Stimulated activated CD4-positive, alpha-beta T cell treated with anti-CD3 and anti-CD28 coated beads, Interleukin-12 subunit alpha, Interleukin-12 subunit beta, amount 100 ng/mL, for 24 hours (primary cell): ENCODE measurements around the gene CCDC71L.

Experiments used
- DNase-seq, 2 experiments: peaks; one replicate each; pipeline ENCODE4 v3.0.0-alpha.2; 2020; ENCODE audit warnings: low read depth in 2 of 2

Gene CCDC71L

DNA sequence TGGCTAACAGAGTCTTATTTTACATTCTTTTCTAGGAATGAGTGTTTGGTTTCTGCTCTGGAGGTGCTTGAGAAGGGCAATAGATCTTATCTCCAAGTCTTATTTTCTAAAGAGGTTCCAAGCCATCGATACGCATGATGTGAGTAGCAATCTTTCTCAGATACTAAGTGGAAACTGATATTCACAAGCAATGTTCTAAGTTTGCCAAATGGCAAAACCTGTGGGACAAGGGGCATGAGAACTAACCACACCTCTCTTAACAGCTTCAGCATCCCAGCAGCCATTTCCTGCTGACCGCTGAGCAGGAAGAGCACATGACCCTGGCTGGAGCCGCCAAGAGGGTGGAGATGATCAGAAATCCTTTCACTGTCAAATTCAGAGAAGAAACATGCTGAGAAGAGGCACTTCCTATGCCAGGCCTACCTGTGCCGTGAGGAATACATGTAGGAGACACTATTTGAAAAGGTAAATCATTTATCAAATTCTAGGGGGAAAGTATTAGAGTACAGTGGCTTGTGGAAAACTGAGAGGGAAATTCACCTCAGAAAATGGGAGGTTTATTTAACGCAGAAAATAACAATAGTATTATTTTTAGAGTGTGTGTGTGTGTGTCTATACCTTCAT is 35.2 kb downstream of the CCDC71L start:
- no peak for DNase-seq

DNA sequence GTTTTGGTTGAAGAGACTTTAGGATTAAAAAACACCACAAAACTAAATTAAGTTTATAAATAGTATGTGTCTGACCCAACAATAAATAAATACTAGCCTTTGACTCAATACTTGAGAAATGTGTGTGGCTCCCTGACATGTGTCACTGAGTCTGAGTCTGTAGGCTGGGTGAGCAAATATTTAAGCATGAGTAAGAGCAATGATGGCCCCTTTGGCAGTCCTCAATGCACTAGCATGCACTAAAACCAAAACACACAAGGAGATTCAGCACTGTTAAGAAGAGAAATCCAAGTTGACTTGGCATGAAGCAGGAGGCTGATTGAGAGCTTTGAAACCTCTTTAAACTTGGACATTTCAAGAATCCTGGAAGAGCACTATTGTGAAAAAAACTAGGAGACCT is 37.1 kb downstream of the CCDC71L start:
- DNase-seq, result no peak

DNA sequence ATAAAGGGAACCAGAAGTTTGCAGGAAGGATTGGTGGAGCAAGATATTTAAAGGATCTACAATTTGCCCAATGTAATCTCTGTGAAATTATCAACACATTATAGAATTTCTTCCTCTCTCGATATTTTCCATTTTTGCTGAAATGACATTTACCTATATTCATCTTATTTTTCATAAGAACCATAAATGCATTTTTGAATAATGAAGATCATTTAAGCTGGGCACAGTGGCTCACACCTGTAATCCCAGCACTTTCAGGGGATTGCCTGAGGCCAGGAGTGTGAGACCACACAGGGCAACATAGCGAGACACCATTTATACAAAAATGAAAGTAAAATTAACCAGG is 37.7 kb downstream of the CCDC71L start:
- DNase-seq, result no peak

DNA sequence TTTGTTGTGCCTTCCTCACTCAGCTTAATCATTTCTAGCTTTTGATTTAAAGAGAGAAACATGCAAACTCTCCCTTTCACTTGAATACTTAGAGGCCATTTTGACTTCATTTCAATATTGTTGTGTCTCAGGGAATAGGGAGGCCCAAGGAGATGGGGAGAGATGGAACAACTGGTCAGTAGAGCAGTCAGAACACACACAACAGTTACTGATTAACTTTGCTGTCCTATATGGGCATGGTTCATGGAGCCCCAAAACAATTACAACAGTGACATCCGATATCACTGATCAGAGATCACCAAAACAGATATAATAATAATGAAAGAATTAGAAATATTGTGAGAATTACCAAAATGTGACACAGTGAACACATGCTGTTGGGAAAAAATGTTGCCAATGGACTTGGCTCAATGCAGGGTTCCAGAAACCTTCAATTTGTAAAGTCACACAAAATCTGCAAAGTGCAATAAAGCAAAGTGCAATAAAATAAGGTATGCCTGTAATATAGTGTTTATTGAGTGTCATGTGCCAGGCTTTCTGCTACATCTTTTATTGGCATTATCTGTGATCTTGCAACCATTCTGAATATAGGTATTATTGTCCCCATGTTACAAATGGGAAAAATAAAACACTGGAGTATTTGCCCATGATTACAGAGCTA is 38.2 kb downstream of the CCDC71L start:
- DNase-seq, result no peak

DNA sequence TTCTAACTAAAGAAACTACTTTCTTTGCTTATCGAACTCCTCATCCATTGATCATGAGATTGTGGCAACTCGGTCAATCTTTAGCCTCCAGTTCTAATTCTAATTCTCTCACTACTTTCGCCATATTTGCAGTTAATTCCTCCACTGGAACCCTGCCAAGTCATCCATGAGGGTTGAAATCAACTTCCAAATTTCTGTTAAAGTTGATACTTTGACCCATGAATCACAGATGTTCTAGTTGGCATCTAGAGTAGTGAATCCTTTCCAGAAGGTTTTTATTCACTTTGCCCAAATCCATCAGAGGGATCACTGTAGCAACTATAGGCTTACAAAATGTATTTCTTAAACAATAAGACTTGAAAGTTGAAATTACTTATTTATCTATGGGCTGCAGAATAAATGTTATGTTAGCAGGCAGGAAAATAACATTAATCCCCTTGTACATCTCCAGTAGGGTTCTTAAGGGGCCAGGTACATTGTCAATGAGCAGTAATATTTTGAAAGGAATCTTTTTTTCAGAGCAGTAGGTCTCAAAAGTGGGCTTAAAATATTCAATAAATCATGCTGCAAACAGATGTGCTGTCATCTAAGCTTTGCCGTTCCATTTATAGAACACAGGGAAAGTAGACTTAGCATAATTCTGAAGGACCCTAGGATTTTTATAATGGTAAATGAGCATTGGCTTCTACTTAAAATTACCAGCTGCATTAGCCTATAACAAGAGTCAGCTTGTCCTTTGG is 39.4 kb downstream of the CCDC71L start:
- DNase-seq, result no peak

DNA sequence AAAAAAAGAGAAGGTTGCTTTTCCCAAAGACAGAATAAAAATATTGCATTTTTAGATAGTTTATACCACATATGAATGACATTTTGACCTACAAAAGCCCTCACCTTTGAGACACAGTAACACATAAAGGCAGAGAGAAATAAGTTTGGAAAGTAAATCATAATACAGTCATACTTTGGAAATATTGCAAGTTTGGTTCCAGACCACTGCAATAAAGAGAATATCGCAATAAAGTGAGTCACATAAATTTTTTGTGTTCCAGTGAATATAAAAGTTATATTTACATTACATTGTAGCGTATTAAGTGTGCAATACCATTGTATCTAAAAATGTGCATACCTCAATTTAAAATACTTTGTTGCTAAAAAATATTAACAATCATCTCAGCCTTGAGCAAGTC is 40.3 kb downstream of the CCDC71L start:
- no peak for DNase-seq

DNA sequence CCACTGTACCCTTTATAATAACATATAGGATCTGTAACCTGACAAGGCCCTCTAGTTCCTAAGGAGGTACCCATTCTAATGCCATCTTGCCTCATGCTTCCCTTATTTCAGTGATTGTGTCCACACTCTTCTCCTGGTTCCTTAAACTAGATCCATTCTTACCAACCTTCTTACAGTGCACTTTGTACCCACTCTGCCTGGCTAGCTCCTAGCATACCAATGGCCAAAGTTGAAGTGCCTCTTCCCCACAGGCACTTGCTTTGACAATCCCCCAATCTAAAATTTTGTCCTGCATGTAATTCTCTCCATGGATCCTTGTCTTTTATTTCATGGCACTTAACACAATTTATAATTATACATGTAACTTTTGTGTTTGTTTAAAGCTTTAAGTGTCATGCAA is 40.9 kb downstream of the CCDC71L start:
- no peak for DNase-seq

DNA sequence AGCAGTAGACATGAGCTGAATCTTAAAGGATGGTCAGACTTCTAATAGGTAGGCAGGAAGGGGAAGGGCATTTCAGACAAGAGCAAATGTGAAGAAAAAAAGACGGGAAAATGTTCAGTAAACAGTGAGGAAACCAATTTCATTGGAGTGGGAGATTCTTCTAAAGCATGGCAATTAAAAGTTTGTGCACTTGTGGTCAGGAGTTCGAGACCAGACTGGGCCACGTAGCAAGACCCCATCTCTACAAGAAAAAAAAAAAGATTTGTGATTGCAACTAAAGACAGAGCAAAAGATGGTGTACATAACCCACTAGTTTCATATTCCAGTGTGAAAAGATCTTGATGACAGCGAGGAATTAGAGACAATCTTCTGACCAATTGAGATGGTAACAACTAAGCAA is 41.7 kb downstream of the CCDC71L start:
- no peak for DNase-seq

DNA sequence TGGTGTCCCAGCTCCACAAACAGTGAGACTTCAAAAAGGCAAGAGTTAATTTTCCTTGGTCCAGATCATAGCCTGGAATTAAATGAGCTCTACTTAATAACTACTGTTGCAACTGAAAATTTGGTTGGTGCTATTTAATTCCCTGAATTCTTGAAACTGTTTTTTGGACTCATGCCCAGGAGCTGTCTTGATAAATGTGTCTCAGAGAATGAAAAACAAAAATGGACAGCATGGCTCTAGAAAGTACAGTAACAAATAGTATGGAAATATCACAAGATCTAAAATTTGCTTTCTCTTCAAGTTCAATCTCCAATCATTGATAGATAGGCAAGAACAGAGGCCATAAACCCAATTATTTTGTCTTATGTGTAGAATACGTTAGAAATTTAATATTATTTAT is 42.5 kb downstream of the CCDC71L start:
- DNase-seq, result no peak

DNA sequence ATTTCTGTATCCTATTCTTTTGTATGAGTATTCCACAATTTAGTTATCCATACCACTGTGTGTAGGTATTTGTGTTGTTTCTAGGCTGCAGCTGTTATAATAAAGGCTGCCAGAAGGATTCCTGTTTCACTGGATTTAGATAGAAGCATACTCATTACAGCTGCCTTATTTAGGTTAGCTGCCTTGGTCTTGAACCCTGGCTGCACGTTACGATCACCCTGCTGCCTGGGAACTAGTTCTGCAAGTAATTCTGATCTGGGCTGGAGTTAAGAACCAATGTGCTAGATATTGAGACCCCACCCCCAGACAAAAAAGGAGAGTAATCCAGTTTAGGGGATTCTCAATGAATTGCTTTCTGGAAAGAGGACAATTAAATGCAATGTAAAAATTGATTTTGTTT is 43.1 kb downstream of the CCDC71L start:
- DNase-seq, result no peak

DNA sequence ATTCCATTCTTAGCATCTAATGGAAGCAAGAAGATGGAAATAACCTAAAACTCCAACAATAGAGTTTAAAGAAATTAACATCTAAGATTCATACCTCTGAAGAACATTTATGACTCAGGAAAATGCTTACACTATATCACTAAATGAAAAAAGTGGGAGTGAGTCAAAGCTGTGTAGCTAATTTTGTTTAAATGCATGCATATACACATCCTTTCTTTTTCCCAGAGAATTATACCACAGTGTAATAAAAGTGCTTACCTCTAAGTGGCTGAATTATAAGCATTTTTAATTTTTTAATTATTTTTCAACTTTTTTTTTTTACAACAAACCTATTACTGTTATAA is 44.3 kb downstream of the CCDC71L start:
- DNase-seq, result no peak

DNA sequence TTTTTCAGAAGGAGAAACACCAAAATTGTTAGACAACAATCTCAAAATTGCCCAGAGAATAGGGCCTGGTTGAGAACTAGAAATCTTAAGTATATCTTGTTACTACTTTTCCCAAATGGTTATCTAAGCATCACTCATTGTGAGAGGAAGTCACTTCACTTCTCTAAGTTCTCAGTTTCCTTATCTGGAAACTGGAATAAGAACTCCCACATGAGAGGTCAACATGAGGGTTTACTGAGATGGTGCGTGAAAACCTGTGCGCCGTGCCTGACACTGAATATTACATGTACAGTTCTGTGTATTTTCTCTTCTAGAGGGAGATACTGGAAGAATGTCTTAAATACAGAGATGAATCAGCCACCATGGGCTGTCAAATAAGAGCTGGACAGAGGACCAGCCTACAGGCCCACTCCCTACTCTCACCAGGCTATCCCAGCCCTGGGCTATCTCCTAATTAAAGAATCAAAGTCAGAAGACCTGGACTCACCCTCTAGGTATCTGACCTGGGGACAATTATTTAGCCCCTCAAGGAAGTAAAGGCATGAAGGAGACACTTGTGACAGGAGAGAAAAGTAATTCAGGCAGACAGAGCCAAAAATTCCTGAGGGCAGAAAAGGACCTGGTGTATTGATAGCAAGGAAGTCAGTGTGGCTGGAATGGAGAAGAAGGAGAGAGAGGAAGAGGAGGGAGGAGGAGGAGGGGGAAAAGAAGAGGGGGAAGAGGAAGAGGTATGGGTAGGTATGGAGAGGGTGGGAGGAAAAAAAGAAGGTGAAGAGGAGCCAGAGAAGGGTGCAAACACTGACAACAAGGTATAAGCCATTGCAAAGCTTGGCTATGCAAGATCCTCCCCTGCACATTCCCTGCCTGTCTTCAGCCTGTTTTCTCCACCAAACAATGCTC is 44.9 kb downstream of the CCDC71L start:
- DNase-seq, result no peak

DNA sequence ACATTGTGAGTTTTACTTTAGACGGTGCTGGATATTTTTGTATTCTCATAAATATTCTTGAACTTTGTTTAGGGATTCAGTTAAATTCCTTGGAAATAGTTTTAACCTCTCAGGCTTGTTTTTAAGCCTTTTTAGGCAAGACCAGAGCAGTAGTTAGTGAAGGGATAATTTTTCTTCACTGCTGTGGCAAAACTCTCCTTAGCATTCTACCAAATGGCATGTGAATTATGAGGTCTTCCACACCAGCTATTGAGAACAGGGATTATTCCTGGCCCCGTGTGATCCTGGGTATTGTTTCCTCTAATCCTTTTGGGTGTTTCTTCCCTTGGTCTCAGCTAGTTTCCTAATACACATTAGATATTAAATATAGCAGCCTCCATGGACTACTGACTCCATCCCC is 46.2 kb downstream of the CCDC71L start:
- no peak for DNase-seq

DNA sequence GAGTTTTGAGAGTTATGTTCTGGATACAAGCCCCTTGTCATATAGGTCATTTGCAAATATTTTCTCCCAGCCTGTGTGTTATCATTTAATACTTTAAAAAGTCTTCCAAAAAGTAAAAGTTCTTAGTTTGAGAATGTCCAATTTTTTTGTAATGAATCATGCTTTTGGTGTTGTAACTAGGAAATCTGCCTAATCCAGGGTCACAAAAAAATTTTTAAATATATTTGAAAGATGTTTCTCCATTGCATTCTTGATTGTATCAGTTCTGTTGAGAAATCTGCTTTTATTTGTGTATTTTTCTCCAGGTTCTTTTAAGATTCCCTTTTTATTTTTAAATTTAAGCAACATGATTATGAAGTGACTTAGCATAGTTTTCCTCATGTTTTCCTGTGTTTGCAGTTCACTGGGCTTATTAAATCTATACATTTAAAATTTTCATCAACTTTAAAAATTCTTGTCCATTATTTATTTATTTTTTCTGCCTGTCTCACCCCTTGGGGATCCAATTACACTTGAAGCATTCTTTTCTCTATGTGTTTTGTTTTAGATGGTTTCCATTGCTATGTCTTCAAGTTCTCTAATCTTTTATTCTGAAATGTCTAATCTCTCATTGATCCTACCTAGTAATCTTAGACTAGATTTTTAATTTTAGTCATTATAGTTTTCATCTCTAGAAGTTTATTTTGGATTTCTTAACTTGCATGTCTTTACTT is 47.0 kb downstream of the CCDC71L start:
- no peak for DNase-seq

DNA sequence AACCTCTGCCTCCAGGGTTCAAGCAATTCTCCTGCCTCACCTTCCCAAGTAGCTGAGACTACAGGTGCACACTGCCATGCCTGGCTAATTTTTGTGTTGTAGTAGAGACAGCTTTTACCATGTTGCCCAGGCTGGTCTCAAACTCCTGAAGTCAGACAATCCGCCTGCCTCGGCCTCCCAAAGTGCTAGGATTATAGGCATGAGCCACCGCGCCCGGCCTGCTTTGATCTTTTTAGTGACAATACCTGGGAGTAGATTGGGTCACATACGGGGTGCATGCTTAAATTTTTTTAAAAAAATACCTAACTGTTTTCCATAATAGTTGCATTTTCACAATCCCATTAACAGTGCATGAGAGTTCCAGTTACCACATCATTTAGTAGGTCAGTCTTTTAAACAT is 47.7 kb downstream of the CCDC71L start:
- DNase-seq, result no peak

DNA sequence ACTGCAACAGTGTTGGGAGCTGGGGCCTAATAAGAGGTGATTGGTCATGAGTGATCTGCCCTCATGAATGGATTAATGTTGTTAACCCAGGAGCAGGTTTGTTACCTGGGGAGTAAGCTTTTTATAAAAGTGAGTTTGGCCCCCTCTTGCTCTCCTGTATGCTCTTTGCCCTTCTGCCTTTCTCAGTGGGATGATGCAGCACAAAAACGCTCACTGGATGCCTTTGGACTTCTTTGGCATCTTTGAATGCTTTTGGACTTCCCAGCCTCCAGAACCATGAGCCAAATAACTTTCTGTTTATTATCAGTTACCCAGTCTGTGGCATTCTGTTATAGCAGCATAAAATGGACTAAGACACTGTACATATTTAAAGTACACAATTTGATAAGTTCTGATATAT is 48.5 kb downstream of the CCDC71L start:
- no peak for DNase-seq

DNA sequence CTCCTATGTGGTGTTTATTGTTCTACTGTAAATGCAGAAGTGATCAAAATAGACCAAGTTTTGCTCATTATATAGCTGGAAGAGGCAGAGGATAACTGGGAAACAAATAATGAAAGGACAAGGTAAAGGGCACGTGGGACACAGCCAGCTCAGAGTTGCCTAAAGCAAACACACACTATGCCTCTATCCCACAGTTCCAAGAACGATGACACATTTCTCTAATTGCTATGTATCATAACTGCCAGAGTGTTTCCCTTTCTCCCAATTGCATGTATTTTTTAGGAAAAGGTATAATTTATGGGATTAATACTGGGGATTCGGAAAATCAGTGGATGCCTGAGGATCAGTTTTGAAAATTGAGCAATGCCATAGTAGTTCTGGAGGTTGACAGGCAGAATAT is 49.0 kb downstream of the CCDC71L start:
- DNase-seq, result no peak

DNA sequence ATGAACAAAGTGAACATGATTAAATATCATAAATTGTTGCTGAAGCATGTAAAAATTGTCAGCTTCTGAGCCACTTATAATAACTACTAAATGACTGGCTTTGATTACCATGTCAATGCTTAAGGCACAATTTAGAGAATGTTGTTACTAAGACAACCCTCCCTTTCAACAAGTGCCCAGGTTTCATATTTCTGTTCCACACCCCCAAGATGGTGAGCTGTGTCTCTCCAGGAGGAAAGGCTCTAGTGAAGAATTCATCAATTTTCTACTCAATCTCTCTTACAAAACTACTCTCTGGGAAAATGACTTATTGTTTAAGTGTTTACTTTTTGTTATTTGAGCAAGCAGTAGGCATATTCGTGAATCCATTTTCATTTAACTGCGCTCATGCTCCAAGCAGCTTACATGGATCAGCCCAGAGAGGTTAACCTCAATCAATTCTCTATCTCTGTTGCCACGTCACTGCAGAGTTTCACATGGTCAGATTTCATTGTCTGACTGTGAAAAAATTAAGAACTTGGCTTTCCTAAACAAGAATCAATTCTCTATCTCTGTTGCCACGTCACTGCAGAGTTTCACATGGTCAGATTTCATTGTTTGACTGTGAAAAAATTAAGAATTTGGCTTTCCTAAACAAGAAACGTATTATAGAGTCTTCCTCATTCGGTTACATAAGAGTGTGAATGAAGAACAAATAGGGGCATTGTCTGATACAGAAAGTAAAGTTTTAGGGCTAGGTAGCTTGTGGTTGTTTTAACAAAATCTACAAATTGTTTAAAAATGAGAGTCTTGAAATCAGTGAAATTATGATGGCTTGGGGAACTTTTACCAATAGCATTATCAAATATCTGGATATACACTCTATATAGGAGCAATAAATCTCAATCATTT is 49.7 kb downstream of the CCDC71L start:
- DNase-seq, result no peak

DNA sequence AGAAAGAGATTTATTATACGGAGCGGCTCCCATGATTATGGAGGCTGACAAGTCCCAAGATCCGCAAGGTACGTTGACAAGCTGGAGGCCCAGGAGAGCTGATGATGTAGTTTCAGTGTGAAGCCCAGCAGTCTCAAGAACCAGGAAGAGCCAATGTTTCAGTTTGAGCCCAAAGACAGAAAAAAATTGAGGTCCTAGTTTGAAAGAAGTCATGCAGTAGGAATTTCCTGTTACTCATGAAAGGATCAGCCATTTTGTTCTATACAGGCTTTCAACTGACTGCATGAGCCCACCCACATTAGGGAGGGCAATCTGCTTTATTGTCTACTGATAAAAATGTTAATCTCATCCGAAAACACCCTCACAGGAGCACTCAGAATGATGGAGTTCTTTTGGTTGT is 51.5 kb downstream of the CCDC71L start:
- no peak for DNase-seq

DNA sequence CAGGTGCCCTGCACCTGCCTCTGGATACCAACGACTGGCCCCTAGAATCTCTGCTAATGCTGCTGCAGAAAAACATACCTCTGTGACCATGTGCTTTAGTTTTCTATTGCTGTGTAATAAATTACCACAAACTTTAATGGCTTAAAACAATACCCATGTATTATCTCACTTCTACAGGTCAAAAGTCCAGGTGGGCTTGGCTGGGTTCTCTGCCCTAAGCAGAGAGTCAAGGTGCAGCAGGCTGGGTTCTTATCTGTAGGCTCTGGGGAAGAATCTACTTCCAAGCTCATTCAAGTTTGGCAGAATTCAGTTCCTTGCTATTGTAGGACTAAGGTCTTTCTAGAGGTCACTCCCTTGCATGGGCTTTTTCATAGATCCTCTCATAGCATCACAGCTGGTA is 52.3 kb downstream of the CCDC71L start:
- DNase-seq, result no peak
